ENCODE results near the gene DYSF.

DNA sequence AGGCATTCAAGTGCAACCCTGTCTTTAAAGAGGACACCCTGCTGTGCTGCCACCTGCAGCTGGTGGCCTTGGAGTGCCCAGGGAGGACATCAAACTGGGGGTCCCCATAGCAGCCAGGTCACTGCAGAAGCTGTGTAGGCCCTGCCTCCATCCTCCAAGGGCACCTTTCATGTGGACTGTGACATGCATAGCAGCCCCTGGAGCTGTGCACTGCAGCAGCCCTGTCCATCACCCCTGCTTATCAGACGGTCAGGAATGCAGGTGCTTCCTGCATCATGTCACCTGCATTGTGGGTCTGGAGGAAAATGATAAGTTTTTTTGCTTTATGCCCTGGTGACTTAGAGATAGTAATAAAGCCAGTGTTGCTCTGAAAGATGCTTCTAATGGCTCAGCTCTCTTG lies 155.7 kb downstream of the DYSF start:
- TF ChIP-seq, protein P1, sequence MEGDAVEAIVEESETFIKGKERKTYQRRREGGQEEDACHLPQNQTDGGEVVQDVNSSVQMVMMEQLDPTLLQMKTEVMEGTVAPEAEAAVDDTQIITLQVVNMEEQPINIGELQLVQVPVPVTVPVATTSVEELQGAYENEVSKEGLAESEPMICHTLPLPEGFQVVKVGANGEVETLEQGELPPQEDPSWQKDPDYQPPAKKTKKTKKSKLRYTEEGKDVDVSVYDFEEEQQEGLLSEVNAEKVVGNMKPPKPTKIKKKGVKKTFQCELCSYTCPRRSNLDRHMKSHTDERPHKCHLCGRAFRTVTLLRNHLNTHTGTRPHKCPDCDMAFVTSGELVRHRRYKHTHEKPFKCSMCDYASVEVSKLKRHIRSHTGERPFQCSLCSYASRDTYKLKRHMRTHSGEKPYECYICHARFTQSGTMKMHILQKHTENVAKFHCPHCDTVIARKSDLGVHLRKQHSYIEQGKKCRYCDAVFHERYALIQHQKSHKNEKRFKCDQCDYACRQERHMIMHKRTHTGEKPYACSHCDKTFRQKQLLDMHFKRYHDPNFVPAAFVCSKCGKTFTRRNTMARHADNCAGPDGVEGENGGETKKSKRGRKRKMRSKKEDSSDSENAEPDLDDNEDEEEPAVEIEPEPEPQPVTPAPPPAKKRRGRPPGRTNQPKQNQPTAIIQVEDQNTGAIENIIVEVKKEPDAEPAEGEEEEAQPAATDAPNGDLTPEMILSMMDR (optimal IDR thresholded peaks at IDR 0.05 in 1 of 3, IDR thresholded peaks at IDR 0.05 in 1 of 3, conservative IDR thresholded peaks at IDR 0.05 in 1 of 3; ENCODE audit: extremely low read depth in 1 of 3, insufficient read depth in 2 of 3, low read length in 3 of 3): no peak
- no peak for TF ChIP-seq EZH2 (IDR thresholded peaks at IDR 0.05; ENCODE audit: low read length)

Data from keratinocyte (primary cell).